Uterus (tissue), 2 donors: Measurements from ENCODE around the gene SPDYE16.
"Not testable (repeated sequence)": the region's sequence is repeated elsewhere in the genome, so short reads cannot be mapped to it uniquely, and the experiment has no call there.

Experiments used
- CTCF ChIP-seq, 4 experiments: fragments of 200-600 bp in 2 of 4; fragments of 450-650 bp in 2 of 4; sonication (generic) in 2 of 4; IDR thresholded peaks; one replicate each; pipeline ENCODE4 v1.5.1; 2016 to 2019; ENCODE audit warnings: antibody characterized with exemption in 4 of 4, mild to moderate bottlenecking in 2 of 4, moderate library complexity in 1 of 4
- POLR2A ChIP-seq, 2 donors: fragments of 450-650 bp; IDR thresholded peaks; one replicate each; pipeline ENCODE4 v1.6.1; 2016; ENCODE audit warnings: antibody characterized with exemption in 2 of 2, mild to moderate bottlenecking in 1 of 2, moderate library complexity in 1 of 2

GRCh38 chr7:76560157-76560556 lies 17.1 kb upstream of the SPDYE16 start:
- TF ChIP-seq CTCF, POLR2A (IDR thresholded peaks at IDR 0.05): not testable (repeated sequence)
